Measurements from ENCODE around the gene COL13A1.

COL13A1 gene

DNA sequence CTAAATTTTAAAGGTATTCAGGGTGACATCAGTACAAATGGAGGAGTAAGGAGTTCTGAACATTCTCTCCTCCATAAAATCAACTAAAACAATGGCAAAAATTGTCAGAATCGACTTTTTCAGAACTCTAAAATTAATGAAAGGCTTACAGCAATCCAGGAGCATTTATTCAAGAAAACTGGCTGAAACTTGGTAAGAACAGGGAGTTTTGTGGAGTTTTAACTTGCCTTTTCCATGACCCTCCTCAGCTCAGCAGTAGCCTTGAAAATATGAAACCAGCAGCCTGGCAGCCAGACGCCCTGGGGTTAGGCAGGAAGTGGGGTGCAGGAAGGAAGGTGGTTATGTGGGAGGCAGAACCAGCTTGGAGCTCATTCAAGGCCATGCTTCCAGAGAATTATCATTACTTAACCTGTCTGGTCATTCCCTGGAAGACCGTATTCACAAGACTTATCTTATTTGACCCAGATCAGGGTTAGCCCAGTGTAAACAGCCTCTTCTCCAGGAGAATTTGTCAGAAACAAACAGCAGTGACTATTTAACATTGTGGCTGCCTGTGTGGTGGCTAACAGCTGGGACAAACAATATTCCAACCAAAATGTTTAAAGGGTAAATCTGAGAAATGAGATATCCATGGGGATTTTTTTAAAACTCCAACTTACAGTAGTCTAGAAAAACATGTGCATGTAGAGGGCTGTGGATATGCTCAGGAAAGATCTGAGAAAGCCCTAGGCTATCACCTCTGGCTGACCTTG, 175.3 kb downstream of the COL13A1 start:
- no peak for DNase-seq

DNA sequence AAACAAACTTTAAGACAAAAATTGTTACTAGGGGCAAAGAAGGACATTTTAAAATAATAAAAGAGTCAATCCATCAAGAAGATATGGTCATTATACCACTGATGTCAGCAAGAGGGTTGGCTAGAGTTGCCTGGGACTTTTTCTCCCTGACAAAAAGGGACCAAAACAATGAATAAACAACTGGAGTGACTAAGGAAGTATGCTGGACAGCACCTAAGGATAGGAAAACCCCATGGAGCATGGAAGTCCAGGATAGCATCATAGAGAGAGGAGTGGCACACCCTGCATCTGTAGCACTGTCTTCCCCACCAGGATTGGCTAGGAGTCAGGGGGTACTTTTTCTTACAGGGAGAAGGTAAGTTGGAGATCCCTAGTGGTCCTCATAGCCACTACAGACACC, 177.5 kb downstream of the COL13A1 start:
- DNase-seq = no peak

DNA sequence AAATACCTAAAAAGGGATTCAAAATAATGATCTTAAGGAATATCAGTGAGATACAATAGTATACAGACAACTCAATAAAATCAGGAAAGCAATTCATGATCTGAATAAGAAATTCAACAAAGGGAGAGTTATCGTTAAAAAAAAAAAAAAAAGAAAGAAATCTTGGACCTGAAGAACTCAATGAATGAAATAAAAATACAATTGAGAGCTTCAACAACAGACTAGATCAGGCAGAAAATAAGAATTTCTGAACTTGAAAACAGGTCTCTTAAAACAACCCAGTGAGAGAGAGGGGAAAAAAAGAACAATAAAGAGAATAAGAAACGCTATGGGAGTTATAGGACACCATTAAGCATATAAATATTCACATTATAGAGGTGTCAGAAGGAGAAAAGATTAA, 179.0 kb downstream of the COL13A1 start:
- no peak for DNase-seq

DNA sequence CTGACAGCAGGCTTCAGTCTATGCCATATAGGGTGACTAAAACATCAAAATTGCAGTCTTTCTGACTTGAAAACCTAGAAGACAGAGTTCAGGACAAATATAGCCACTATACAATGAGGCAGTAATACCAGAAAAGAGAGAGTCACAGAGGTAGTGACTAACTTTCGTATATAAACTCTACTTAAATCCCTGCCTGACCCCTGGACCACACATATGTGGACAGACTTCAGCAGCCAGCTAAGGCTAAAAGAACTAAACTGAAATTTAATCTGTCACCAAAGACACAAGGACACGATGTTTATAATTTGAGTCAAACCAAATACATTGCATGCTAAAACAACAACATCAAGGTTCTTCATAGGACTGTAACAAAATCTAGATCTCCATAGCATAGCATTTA, 186.4 kb downstream of the COL13A1 start:
- DNase-seq = no peak

DNA sequence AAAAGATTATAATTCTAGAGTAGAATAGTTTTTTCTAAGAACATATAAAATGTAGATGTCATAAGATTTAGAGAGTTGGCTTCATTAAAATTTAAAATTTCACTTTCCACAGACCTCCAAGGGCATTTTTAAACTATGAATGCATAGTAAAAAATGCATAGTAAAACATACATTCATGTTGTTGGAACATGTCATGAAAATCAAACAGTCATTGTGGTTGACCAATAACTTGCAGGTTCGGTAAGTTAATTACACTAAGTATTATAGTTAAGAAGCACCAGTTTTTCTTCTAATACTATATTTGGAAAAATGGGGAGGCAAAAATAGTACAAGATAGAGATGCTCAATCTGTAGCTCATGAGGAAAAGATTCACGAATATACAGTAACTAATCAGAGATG, 189.4 kb downstream of the COL13A1 start:
- DNase-seq = no peak

DNA sequence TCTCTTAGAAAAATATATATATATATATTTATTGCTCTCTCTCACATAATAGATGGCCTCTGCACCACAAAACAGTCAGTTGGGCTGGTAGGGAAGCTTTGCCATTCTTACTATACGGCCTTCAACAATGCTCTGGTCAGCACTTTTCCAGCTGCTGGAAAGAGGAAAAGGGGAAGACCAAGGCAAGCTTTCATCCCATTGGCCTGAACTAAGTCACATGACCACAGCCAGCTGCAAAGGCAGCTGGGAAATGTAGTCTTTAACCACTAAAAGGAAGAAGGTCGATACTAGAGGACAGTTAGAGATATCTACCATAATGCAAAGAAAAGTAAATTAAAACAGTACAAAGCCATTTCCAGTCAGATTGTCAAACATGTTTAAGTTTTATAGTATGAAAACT, 192.6 kb downstream of the COL13A1 start:
- DNase-seq = peak; percentile 34

DNA sequence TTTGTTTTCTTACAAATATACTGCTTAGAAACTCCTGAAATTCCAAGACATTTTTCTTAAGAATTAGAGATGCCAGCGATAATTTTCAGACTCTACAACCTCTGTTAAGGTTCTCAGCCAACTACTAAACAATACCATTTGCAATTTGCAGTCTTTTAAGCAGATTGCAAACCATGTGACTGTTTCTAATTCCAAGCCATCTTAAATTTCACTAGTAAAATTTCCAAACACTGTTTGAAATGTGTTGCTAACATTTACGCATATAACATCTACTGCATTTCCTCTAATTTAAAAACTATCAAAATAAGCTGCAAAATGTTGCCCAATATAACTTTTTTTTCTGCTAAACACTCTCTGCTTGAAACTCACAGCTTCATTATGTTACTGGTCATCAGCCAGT, 194.9 kb downstream of the COL13A1 start:
- DNase-seq = no peak

DNA sequence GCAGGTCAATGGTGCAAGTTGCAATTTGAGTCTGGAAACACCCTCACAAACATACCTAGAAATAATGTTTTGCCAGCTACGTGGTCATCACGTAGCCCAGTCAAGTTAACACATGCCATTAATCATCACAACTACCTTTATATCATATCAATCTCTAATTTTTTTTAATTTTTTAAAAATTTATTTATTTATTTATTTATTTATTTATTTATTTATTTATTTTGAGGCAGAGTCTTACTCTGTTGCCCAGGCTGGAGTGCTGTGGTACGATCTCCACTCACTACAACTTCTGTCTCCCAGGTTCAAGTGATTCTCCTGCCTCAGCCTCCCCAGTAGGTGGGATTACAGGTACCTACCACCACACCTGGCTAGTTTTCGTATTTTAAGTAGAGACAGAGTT, 198.6 kb downstream of the COL13A1 start:
- DNase-seq = no peak

DNA sequence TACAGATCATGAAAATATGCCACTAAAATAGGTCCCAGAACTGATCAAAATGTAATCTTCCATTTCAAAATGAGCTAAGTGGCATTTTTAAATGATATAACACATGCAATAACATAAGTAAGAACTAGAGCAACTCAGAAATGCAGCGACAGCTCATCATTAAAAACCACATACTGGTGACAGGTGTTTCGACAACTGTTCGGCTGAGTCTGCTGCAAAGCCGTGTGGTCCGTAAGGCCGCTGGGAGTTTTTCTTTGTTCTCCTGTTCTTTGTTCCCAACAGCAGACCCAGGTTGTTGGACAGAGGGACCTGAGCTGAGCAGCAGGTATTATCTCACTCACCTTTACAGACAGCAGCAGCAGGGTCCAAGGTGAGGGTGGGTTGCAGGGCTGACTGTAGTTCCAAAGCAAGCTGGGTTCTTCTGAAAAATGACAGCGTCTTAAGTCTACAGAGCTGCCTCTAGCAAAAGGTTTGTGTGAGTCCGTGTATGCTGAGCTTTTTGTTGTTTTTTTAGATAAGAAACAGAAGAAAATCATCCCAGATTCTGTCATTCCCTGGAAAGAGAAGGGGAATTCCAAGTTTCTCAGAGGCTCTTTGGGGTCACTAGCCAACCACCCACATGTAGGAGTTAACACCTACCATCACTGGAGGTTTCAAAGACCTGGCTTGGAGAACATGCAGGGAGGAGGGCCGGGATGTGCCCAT, 205.6 kb downstream of the COL13A1 start:
- no peak for DNase-seq
